Left lung (tissue), 14 donors: ENCODE data around the gene TM7SF2. TPM values are rescaled to one million over a fixed set of nuclear protein-coding genes. Genes with fewer than 3 reads are reported as not detected.

Source experiments
- ATAC-seq: fragments of 200-7000 bp; cut with Tn5 transposase; one replicate; pipeline ENCODE4 v1.9.1; 2020; ENCODE audit warnings: moderate library complexity
- DNase-seq, 4 donors: peaks; one replicate each; pipeline ENCODE4 v3.0.0-alpha.2; 2013 to 2020
- H3K27ac ChIP-seq, 2 donors: fragments of 200-600 bp; sonication (generic) in 1 of 2; one replicate each; pipeline versions ENCODE4 v1.5.0 to v1.8.0; 2020 to 2021
- H3K27me3 ChIP-seq, 2 donors: fragments of 200-600 bp; sonication (generic) in 1 of 2; one replicate each; pipeline versions ENCODE4 v1.5.0 to v1.8.0; 2020 to 2021
- H3K36me3 ChIP-seq, 2 donors: fragments of 200-600 bp; sonication (generic) in 1 of 2; one replicate each; pipeline versions ENCODE4 v1.5.0 to v1.8.0; 2020 to 2021
- H3K4me1 ChIP-seq, 2 donors: fragments of 200-600 bp; one replicate each; pipeline ENCODE4 v1.8.0; 2021
- H3K4me3 ChIP-seq, 2 donors: fragments of 200-600 bp; sonication (generic) in 1 of 2; one replicate each; pipeline versions ENCODE4 v1.5.0 to v1.8.0; 2020 to 2021; ENCODE audit warnings: mild to moderate bottlenecking in 1 of 2
- H3K9me3 ChIP-seq, 2 donors: fragments of 200-600 bp; sonication (generic) in 1 of 2; one replicate each; pipeline versions ENCODE4 v1.5.0 to v1.8.0; 2020 to 2021
- intact Hi-C, 2 donors: fragments of 100-400 bp; cut with DNase I; formaldehyde crosslinking; loops; one replicate each; pipeline versions ENCODE4 v1.11.2 to v1.14.2; 2022
- long read RNA-seq, 12 donors: library from polyadenylated mRNA in 2 of 12; unstranded in 2 of 12; transcript quantifications; one replicate each; pipeline ENCODE4 v2.0.0 and lab custom pipeline, GENCODE V29; 2019 to 2026
- polyA plus RNA-seq, 6 donors: library from polyadenylated mRNA; unstranded; fragments of 120-200 nt; gene quantifications; one replicate each; pipeline ENCODE4 v1.2.1, GENCODE V29; 2013; ENCODE audit not compliant: insufficient read length in 6 of 6
- total RNA-seq, 2 donors: library from RNA; stranded (reverse); fragmentation: NEBNext Ultra II Directional; extraction: Animal tissue kit (Norgen Biotek cat#: 25700); gene quantifications; one replicate each; pipeline ENCODE4 v1.2.1, GENCODE V29; 2021
- TF ChIP-seq, protein P1 (sequence below), 2 donors: fragments of 200-600 bp; sonication (generic) in 1 of 2; IDR thresholded peaks; one replicate each; pipeline versions ENCODE4 v1.5.0 to v1.8.0; 2021; ENCODE audit warnings: antibody characterized with exemption in 2 of 2
- donor health status: DM: no; HTN: yes; CAD: no.
- donor health status: DM: no; HTN: no; CAD: no.

The TM7SF2 gene
- 10 to 100 TPM; 37.1 to 41.0 TPM for total RNA-seq
- polyA plus RNA-seq, result 10 to 100 TPM; 16.1 to 25.5 (median 21.5) TPM
- long read RNA-seq, donor 1, transcript TM7SF2-201 (10 exons, 1,722 nt), result major isoform, 11 of 14 reads
- long read RNA-seq, donor 1, partial matches to known transcripts, result 0 of 14 reads
- long read RNA-seq, donor 1, other reads (novel, unspliced or antisense), result 0 of 14 reads
- long read RNA-seq, donor 2, partial matches to known transcripts, result 0 of 4 reads
- long read RNA-seq, donor 2, other reads (novel, unspliced or antisense), result 0 of 4 reads
- long read RNA-seq, donor 3, transcript TM7SF2-201 (10 exons, 1,722 nt), result major isoform, 6 of 7 reads
- long read RNA-seq, donor 3, partial matches to known transcripts, result 0 of 7 reads
- long read RNA-seq, donor 3, other reads (novel, unspliced or antisense), result 0 of 7 reads
- long read RNA-seq, donor 4, transcript TM7SF2-201 (10 exons, 1,722 nt), result major isoform, 37 of 49 reads
- long read RNA-seq, donor 4, partial matches to known transcripts, result 4 of 49 reads
- long read RNA-seq, donor 4, other reads (novel, unspliced or antisense), result 5 of 49 reads
- long read RNA-seq, donor 5, partial matches to known transcripts, result 0 of 6 reads
- long read RNA-seq, donor 5, other reads (novel, unspliced or antisense), result 0 of 6 reads
- long read RNA-seq, donor 6, transcript TM7SF2-201 (10 exons, 1,722 nt), result major isoform, 7 of 9 reads
- long read RNA-seq, donor 6, partial matches to known transcripts, result 0 of 9 reads
- long read RNA-seq, donor 6, other reads (novel, unspliced or antisense), result 0 of 9 reads
- long read RNA-seq, donor 7, partial matches to known transcripts, result 6 of 10 reads
- long read RNA-seq, donor 7, other reads (novel, unspliced or antisense), result 0 of 10 reads
- long read RNA-seq, donor 8, transcript TM7SF2-201 (10 exons, 1,722 nt), result major isoform, 5 of 15 reads
- long read RNA-seq, donor 8, partial matches to known transcripts, result 6 of 15 reads
- long read RNA-seq, donor 8, other reads (novel, unspliced or antisense), result 0 of 15 reads
- long read RNA-seq, donor 9, result 0 reads
- long read RNA-seq, donor 10, transcript TM7SF2-201 (10 exons, 1,722 nt), result major isoform, 54 of 76 reads
- long read RNA-seq, donor 10, partial matches to known transcripts, result 3 of 76 reads
- long read RNA-seq, donor 10, other reads (novel, unspliced or antisense), result 17 of 76 reads
- long read RNA-seq, donor 11, transcript TM7SF2-201 (10 exons, 1,722 nt), result major isoform, 30 of 63 reads
- long read RNA-seq, donor 11, partial matches to known transcripts, result 24 of 63 reads
- long read RNA-seq, donor 11, other reads (novel, unspliced or antisense), result 0 of 63 reads
- long read RNA-seq, donor 12, transcript TM7SF2-201 (10 exons, 1,722 nt), result major isoform, 13 of 19 reads
- long read RNA-seq, donor 12, partial matches to known transcripts, result 5 of 19 reads
- long read RNA-seq, donor 12, other reads (novel, unspliced or antisense), result 0 of 19 reads

DNA sequence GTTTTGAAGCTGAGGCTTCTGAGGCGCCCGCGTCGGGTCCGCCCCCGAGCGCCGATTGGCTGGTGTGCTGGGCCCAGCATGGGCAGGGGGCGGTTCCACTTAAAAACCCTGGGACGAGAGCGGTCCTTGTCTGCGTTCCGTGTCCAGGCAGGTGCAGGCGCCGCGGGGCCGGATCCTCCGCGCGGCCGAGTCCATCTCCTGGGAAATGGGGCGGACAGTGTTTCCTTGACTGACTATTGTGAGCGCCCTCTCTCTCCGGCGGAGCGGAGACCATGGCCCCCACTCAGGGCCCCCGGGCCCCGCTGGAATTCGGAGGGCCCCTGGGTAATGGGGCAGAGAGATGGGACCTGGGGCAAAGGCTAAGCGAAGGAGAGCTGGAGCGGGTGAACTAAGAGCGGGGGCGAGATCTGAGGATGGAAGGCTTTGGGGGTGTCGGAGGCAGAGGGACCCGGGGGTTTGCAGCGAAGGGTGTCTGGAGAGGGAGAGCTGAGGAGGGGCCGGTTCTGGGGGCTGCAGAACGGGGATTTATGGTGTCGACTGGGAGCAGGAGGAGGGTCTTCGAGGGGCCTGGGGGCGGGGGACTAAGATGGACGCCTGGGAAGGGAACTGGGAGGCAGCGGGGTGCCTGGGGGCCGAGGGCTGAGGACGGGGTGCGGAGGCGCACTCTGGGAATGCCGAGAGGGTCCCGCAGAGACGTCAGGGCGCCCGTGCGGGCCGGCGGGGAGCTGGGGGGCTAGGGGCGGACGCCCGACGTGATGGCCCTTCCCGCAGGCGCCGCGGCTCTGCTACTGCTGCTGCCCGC is at the start of gene TM7SF2:
Gene TM7SF2 (plus strand): TSS at position 129 of the 802 bp plus-strand sequence. CDS start 144 bp downstream, at position 273.
- TF ChIP-seq, protein P1, sequence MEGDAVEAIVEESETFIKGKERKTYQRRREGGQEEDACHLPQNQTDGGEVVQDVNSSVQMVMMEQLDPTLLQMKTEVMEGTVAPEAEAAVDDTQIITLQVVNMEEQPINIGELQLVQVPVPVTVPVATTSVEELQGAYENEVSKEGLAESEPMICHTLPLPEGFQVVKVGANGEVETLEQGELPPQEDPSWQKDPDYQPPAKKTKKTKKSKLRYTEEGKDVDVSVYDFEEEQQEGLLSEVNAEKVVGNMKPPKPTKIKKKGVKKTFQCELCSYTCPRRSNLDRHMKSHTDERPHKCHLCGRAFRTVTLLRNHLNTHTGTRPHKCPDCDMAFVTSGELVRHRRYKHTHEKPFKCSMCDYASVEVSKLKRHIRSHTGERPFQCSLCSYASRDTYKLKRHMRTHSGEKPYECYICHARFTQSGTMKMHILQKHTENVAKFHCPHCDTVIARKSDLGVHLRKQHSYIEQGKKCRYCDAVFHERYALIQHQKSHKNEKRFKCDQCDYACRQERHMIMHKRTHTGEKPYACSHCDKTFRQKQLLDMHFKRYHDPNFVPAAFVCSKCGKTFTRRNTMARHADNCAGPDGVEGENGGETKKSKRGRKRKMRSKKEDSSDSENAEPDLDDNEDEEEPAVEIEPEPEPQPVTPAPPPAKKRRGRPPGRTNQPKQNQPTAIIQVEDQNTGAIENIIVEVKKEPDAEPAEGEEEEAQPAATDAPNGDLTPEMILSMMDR (IDR thresholded peaks at IDR 0.05), result peak in 1 of 2 donors; percentile 10
- peaks cover 25 to 51% of the 10 kb centered on the region in 2 donors for H3K4me1 ChIP-seq
- peaks cover 0 to 40% of the 10 kb centered on the region in 2 donors for H3K36me3 ChIP-seq
- peak; percentile 72 to 99 (median 93) for DNase-seq
- H3K4me3 ChIP-seq, result peak within 1 kb of the TSS; percentile 44 to 54
- intact Hi-C loops, result no loop called here
- H3K9me3 ChIP-seq, result no peaks in the 10 kb centered on the region
- H3K27me3 ChIP-seq, result peaks cover 0 to 15% of the 10 kb centered on the region in 2 donors
- ATAC-seq, result peak; percentile 88
- peak within 1 kb of the TSS in 1 of 2 donors; percentile 24 for H3K27ac ChIP-seq

DNA sequence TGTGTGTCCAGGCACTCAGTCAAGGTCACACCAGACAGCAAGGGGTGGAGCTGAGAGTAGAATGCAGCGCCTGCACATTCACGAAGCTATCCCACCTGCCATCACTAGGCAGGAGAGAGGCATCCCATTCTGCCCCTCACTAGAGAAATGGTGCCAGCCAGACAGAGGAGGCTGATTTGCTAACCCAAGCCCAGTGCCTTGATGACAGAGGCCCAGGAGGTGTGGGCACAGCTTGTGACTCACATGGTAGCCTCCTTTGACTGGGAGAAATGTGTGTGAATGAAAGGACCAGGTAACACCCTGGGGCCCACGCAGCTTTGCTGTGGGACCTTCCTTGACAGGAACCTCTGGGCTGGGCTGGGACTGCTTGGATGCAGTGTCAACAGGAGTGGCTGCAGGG is 48.1 kb upstream of the TM7SF2 start:
- intact Hi-C loops, result no loop called here
- Histone ChIP-seq H3K27ac (no peak overlapping the region), H3K27me3 (no peaks in the 10 kb centered on the region), H3K4me3 (no peak overlapping the region), H3K9me3 (no peaks in the 10 kb centered on the region), H3K4me1 (no peaks in the 10 kb centered on the region), H3K36me3 (no peaks in the 10 kb centered on the region)
- no peak for ATAC-seq
- no peak for DNase-seq
- TF ChIP-seq, protein P1 (IDR thresholded peaks at IDR 0.05), result no peak

DNA sequence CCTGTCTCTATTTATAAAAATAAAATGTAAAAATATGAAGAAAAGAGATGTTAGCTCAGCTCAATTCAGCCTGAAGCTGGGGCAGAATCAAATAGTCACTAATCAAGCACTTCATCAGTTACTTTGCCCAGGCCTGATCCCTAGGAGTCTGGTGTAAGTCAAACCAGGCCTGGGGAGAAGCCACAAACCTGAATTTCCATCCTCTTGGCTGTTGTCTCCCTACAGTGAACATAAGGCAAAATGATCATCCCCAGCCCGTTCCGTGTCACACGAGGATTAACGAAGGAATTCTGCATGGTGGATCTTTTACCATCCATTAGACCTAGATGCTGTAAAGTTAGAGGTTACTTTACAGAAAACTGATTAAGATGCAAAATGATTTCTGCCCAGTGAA is 46.8 kb upstream of the TM7SF2 start:
- H3K27ac ChIP-seq, result no peak overlapping the region
- H3K27me3 ChIP-seq, result no peaks in the 10 kb centered on the region
- no peak overlapping the region for H3K4me3 ChIP-seq
- DNase-seq, result no peak
- H3K9me3 ChIP-seq, result no peaks in the 10 kb centered on the region
- H3K36me3 ChIP-seq, result no peaks in the 10 kb centered on the region
- H3K4me1 ChIP-seq, result no peaks in the 10 kb centered on the region
- TF ChIP-seq, protein P1 (IDR thresholded peaks at IDR 0.05), result no peak
- intact Hi-C loops, result no loop called here
- no peak for ATAC-seq

DNA sequence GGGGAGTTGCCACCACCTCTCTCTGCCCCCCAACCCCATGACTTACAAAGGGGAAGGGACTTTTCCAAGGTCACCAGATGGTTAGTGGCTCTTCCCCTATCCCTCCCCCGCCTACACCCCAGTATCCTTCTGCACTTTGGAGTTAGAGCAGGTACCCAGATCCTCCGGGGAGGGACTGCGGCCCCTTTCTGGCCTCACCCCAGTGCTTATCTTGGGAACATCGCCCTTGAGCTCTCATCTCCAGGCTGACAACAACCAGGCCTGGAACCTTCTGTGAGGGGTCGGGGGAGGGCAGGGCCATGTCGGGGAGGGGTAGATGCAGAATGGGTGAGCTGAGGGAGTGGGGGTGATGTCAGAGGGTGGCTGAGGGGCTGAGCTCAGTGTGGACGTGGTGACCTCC is 45.8 kb upstream of the TM7SF2 start:
- Histone ChIP-seq H3K36me3 (no peaks in the 10 kb centered on the region), H3K4me1 (no peaks in the 10 kb centered on the region), H3K27ac (no peak overlapping the region), H3K9me3 (no peaks in the 10 kb centered on the region), H3K4me3 (no peak overlapping the region), H3K27me3 (no peaks in the 10 kb centered on the region)
- ATAC-seq (no peak), DNase-seq (no peak)
- intact Hi-C loops, result no loop called here
- TF ChIP-seq, protein P1 (IDR thresholded peaks at IDR 0.05), result no peak
